ENCODE measurements around the gene ZNF275.

DNA sequence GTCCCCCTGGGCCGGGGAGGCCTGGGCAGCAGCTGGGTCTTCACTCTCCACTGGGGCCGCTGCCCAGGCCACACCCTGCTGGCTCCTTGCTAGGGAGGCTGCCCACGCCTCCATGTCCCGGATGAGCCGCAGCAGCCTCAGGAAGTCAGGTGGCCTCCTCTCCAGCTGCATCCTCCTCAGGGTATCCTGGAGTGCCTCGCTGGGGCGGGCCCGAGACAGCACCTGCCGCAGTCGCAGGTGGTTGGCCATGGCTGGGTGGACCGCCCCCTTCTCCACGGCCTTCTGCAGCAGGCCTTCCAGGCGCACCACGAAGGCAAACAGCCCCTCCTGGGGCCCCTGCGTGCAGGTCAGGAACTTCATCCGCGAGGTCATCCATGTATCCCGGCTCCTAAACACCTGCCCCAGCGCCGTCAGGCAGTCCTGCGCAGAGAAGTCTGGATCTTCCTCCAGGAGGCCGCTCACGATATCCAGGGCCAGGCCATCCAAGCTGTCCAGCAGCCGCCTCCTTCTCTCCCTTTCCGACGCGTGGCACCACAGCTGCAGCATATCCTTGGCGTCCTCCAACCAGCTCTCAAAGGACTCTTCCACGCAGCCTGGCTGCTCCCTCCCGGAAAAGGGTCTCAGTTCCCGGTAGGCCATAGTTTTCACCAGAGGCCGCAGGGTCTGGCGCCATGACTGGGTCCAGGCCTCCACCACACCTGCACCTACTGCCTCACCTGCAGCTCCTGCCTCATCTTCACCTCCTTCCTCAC is 14.5 kb upstream of the ZNF275 start:
- TF ChIP-seq, protein P1, sequence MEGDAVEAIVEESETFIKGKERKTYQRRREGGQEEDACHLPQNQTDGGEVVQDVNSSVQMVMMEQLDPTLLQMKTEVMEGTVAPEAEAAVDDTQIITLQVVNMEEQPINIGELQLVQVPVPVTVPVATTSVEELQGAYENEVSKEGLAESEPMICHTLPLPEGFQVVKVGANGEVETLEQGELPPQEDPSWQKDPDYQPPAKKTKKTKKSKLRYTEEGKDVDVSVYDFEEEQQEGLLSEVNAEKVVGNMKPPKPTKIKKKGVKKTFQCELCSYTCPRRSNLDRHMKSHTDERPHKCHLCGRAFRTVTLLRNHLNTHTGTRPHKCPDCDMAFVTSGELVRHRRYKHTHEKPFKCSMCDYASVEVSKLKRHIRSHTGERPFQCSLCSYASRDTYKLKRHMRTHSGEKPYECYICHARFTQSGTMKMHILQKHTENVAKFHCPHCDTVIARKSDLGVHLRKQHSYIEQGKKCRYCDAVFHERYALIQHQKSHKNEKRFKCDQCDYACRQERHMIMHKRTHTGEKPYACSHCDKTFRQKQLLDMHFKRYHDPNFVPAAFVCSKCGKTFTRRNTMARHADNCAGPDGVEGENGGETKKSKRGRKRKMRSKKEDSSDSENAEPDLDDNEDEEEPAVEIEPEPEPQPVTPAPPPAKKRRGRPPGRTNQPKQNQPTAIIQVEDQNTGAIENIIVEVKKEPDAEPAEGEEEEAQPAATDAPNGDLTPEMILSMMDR (IDR thresholded peaks at IDR 0.05): no peak
- TF ChIP-seq POLR2A (IDR thresholded peaks at IDR 0.05): no peak
- no peak for TF ChIP-seq POLR2AphosphoS5 (IDR thresholded peaks at IDR 0.05; ENCODE audit: insufficient read depth in 1 of 2, low read depth in 1 of 2)
